ENCODE results near the gene CYP1B1.
"Not testable (repeated sequence)": the region's sequence is repeated elsewhere in the genome, so short reads cannot be mapped to it uniquely, and the experiment has no call there.

Gene CYP1B1

DNA sequence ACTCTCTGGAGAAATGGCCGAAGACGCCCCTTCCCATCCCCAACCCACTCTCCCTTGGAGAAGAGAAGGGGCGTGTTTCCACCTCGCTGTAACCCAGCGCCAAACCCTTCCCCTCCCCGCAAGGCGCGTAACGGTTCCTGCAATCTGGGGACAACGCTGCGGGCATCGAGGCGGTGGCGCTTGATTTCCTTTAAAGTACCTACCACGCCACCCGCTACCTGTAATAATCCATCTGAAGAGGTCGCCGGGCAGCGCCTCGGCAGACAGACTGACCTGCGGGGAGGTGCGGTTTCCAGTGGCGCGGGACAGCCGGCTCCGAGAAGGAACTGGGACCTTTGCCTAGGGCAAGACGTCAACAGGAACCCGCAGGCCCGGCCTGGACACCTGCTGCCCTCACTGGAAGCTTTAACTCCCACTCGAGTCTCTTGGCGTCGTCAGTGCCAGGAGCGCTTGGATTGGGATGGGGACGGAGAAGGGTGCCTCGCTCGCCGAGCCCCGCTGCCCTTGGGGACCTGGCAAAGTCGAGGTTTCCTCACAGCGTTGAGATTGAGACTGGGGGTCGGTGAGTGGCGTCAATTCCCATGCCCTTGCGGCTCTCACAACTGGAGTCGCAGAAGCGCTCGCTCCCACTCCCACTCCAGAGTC is at the start of gene CYP1B1:
CYP1B1 (minus strand) TSS at position 645 of the 645 bp plus-strand sequence. CDS start 763 bp downstream, outside the sequence.
- no peak for DNase-seq (ENCODE audit: insufficient read length, low spot score)

GRCh38 chr2:38125007-38125406 is 49.1 kb upstream of the CYP1B1 start:
- no peak for FAIRE-seq
- DNase-seq (ENCODE audit: insufficient read length, low spot score) = no peak

More for the DNA sequence above, at the start of gene CYP1B1:
- no peak for FAIRE-seq

DNA sequence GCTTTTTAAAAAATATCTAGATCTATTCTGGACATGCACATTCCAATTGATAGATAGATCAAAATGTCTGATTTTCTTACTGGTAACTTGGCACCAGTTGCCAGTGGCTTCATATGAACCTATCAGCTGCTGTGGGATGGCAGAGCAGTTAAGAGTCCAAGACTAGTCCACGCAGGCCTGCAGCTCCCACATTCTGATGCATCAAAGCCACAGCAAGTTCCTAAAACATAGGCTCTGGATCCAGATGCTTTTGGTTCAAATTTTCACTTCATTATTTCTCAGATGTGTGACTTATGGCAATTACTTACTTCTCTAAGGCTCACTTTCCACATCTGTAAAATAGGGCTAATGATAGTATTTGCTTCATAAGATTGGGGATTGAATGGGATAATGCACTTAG is 48.0 kb upstream of the CYP1B1 start:
- FAIRE-seq (no peak), DNase-seq (ENCODE audit: insufficient read length, low spot score) (no peak)

DNA sequence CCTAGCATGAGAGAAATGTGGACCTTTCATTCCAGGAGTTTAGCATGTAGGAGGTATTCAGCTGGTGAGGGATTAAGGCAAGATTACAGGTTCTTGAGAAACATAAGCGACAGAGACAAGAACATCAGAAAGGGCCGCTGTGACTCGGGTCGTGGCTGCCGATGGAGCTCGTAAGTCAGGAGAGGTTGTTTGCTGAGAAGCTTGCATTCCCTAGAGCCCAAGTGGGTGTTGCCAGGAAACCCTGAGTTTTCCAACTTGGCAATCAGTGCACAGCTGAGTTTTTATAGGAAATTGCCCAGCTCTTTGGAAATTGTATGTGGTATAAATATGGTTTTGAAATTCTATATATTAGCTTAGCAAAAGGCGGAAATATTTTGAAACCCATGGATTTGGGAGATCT is 46.4 kb upstream of the CYP1B1 start:
- FAIRE-seq (no peak), DNase-seq (ENCODE audit: insufficient read length, low spot score) (no peak)

GRCh38 chr2:38121481-38121880 is 45.5 kb upstream of the CYP1B1 start:
- DNase-seq (ENCODE audit: insufficient read length, low spot score) (no peak), FAIRE-seq (no peak)

DNA sequence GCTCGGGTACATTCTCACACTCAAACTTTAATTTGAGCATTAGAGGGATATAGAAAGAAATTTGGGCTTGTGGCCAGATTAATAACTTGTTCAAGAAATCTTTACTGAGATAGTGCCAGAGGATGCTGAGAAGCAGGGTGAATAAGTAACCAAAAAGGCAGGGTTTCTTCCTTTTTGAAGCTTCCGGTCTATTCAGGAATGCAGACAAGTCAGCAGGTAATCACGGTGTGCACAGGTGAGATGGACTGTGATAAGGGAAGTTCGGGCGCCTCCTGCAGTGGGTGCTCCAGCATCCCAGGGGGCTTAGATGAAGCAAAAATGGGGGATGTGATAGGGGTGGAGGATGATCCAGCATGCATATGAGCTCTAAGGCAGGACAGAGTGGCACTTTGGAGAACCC is 44.9 kb upstream of the CYP1B1 start:
- DNase-seq (ENCODE audit: insufficient read length, low spot score) (no peak), FAIRE-seq (no peak)

DNA sequence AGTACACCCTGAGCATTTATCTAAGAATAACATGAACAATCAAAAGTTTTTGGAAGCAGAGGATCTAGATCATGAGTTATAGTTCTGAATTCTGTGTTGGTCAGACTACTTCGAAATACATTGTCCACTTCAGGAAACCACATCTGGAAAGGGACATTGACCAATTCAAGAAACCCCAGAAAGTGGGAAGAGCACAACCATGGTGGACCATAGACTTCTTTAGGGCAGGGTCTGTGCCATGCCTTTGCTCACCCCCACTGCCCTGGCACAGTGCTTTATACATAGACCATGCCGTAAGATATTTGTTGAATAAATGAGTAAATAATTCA is 44.3 kb upstream of the CYP1B1 start:
- no peak for FAIRE-seq
- DNase-seq (ENCODE audit: insufficient read length, low spot score) = no peak

DNA sequence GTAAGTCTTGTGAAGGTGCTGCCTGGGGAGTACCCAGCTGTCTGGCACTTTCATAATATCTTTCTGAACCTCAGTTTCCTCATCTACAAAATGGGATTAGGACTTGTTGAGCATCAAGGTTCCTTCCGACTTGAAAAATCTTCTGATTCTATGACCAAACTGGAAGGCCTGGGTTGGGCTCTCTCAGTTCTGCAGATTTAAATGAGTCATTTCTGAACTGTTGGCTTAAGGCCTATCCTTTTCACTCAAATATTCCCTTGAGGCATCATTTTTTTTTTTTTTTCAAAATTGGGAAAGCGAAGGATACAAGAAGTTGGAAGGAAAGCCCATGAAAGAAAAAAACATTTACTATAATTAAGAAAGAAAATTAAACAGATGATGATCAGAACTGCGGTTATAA is 40.8 kb upstream of the CYP1B1 start:
- FAIRE-seq = no peak
- DNase-seq (ENCODE audit: insufficient read length, low spot score) = no peak

GRCh38 chr2:38115216-38116032 is 39.5 kb upstream of the CYP1B1 start:
- DNase-seq (ENCODE audit: insufficient read length, low spot score) (peak; percentile 62), FAIRE-seq (peak; percentile 77)

- FAIRE-seq = no peak
- no peak for DNase-seq (ENCODE audit: insufficient read length, low spot score)
Measured at GRCh38 chr2:38113981-38114708, 38.2 kb upstream of the CYP1B1 start.

DNA sequence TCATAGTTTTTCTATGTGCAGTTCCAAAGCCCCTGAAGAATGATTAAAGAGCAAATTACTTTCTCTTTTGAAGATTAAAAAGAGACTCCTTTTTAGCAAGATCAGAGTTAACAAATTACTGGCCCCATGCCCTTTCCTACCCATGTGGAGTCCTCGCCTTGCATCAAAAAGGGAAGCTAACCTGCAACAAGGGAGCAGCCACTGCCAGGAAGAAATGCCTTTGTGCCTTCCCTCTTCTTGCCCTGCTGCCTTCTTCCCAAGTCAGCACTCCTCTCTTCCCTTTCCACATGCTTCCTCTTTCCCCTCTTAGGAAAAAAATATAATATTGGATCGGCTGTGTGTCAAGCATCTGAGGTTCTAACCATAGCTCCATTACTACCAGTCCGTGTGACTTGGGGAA is 37.1 kb upstream of the CYP1B1 start:
- no peak for FAIRE-seq
- DNase-seq (ENCODE audit: insufficient read length, low spot score) = no peak

GRCh38 chr2:38111350-38111749 is 35.4 kb upstream of the CYP1B1 start:
- not testable (repeated sequence) for FAIRE-seq

GRCh38 chr2:38109732-38110181 is 33.8 kb upstream of the CYP1B1 start:
- peak; percentile 47 for FAIRE-seq

More at GRCh38 chr2:38111350-38111749, 35.4 kb upstream of the CYP1B1 start:
- DNase-seq (ENCODE audit: insufficient read length, low spot score) = not testable (repeated sequence)

GRCh38 chr2:38108907-38109731 is 33.2 kb upstream of the CYP1B1 start:
- FAIRE-seq (peak; percentile 11), DNase-seq (ENCODE audit: insufficient read length, low spot score) (no peak)

More at GRCh38 chr2:38109732-38110181, 33.8 kb upstream of the CYP1B1 start:
- DNase-seq (ENCODE audit: insufficient read length, low spot score) = no peak

DNA sequence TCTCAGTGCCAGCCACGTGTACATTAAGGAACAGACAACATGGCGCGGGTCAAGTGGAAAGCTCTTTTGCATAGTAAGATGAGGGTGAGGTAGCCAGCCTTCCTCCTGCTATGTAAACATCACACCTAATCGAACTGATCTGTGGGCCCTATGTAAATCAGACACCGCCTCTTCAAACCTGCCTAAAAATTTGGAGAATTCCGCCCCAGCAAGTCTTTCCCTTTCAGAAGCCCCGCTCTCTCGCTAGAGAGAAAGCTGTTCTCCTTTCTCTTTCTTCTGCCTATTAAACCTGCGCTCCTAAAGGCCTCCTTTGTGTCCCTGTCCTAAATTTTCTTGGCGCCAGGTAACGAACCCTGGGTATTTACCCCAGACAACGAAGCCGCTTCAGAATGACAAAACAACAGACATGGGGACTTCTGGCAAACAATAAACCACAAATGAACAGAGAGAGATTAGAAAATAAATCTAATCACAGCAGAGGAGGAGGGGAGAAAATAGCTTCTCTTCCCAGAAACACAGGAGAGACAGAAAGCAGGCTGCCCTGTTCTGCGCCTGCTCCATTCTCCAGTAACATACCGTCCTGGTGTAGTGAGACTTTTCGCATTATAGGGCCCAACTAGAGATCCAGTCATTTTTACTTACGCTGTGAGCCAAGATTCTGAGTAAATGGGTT is 31.9 kb upstream of the CYP1B1 start:
- FAIRE-seq (no peak), DNase-seq (ENCODE audit: insufficient read length, low spot score) (no peak)

DNA sequence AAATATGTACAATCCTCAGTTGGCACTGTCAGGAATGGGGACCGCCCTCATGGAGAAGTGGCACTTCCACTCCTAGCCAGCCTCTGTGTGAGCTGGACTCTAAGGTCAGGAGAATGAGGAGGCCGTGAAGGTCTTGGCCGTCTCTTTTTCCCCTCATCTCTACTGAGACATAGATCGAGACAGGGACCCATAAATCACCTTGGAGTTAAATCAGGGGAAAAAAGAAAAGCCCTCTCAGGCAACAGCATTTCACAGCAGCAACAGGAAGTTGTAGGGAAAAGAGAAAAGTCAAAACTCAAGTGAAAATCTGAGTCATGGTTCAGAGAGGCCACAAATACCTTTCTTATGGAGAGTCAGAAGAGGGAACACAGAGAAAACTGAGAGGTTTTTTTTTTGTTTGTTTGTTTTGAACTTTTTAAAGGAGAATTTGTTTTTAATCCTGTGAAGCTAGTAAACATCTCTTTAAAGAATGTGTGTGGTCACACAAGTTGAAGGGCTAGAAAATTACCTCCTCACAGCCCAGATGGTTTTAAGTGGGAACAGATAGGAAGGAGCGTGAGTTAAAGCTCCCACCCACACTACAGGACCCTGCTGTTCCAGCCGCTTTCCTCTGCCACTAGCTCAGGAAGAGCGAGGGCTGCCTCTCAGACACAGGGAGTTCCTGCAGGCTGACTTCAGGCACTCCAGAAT is 30.6 kb upstream of the CYP1B1 start:
- no peak for DNase-seq (ENCODE audit: insufficient read length, low spot score)
- peak; percentile 68 for FAIRE-seq

- DNase-seq (ENCODE audit: insufficient read length, low spot score) (no peak), FAIRE-seq (no peak)
Measured at GRCh38 chr2:38105922-38106321, 30.0 kb upstream of the CYP1B1 start.

- FAIRE-seq = no peak
Measured at GRCh38 chr2:38104598-38104997, 28.6 kb upstream of the CYP1B1 start.

GRCh38 chr2:38100328-38100727 is 24.4 kb upstream of the CYP1B1 start:
- DNase-seq (ENCODE audit: insufficient read length, low spot score) = no peak
- no peak for FAIRE-seq

More at GRCh38 chr2:38104598-38104997, 28.6 kb upstream of the CYP1B1 start:
- DNase-seq (ENCODE audit: insufficient read length, low spot score) = no peak
